Heart left ventricle (tissue), 16 donors: ENCODE results near the gene TXNRD2. TPM values are rescaled to one million over a fixed set of nuclear protein-coding genes. Genes with fewer than 3 reads are reported as not detected.
"Not testable (repeated sequence)": the region's sequence is repeated elsewhere in the genome, so short reads cannot be mapped to it uniquely, and the experiment has no call there.

Source experiments
- ATAC-seq, 4 donors: fragments of 200-7000 bp; cut with Tn5 transposase; one replicate each; pipeline ENCODE4 v1.9.1; 2020 to 2022; ENCODE audit warnings: moderate library complexity in 4 of 4, mild to moderate bottlenecking in 3 of 4, moderate number of reproducible peaks in 1 of 4
- DNase-seq, 5 donors: peaks; one replicate each; pipeline ENCODE4 v3.0.0-alpha.2; 2020
- H3K27ac ChIP-seq, 12 donors: fragments of 200-600 bp; sonication (generic) in 4 of 12; one replicate each; pipeline versions ENCODE4 v1.5.0 to v1.8.0; 2016 to 2022; ENCODE audit warnings: mild to moderate bottlenecking in 2 of 12
- H3K27me3 ChIP-seq, 9 donors: fragments of 200-600 bp; sonication (generic) in 2 of 9; one replicate each; pipeline versions ENCODE4 v1.5.1 to v1.8.0; 2016 to 2022; ENCODE audit warnings: mild to moderate bottlenecking in 3 of 9
- H3K36me3 ChIP-seq, 9 donors: fragments of 200-600 bp; sonication (generic) in 2 of 9; one replicate each; pipeline versions ENCODE4 v1.5.0 to v1.8.0; 2018 to 2022; ENCODE audit warnings: mild to moderate bottlenecking in 2 of 9
- H3K4me1 ChIP-seq, 12 donors: fragments of 200-600 bp; sonication (generic) in 4 of 12; one replicate each; pipeline versions ENCODE4 v1.5.0 to v1.8.0; 2016 to 2022; ENCODE audit warnings: mild to moderate bottlenecking in 3 of 12
- H3K4me3 ChIP-seq, 12 donors: fragments of 200-600 bp; sonication (generic) in 4 of 12; one replicate each; pipeline versions ENCODE4 v1.5.0 to v1.8.0; 2017 to 2022; ENCODE audit warnings: mild to moderate bottlenecking in 9 of 12, moderate library complexity in 4 of 12
- H3K9me3 ChIP-seq, 12 donors: fragments of 200-600 bp; sonication (generic) in 4 of 12; one replicate each; pipeline versions ENCODE4 v1.5.0 to v1.8.0; 2016 to 2022; ENCODE audit warnings: mild to moderate bottlenecking in 1 of 12
- POLR2A ChIP-seq, 2 donors: fragments of 450-650 bp; IDR thresholded peaks; one replicate each; pipeline ENCODE4 v1.6.1; 2017; ENCODE audit warnings: antibody characterized with exemption in 2 of 2, mild to moderate bottlenecking in 2 of 2, moderate library complexity in 2 of 2
- WGBS, 4 donors: extraction: QIAGEN DNeasy Blood & Tissue Kit in 2 of 4; methylation state at CpG; one replicate each; pipeline versions ENCODE4 v1.1.5 to v1.1.7; 2013 to 2018; 5-methylcytosine and 5-hydroxymethylcytosine counted together
- intact Hi-C, 10 donors: fragments of 100-400 bp; cut with DNase I; formaldehyde crosslinking; loops; one replicate each; pipeline versions ENCODE4 v1.11.1 to v1.14.2; 2022
- polyA plus RNA-seq, 2 donors: library from polyadenylated mRNA; stranded (reverse); fragments of 200-250 nt; gene quantifications; one replicate each; pipeline ENCODE4 v1.2.3, GENCODE V29; 2013
- total RNA-seq, 9 donors: library from RNA; depleted of rRNA in 2 of 9; stranded (reverse); fragments of >200 nt in 2 of 9; fragmentation: NEBNext Ultra II Directional in 3 of 9; extraction: Animal tissue kit (Norgen Biotek cat#: 25700) in 3 of 9; gene quantifications; one replicate each; pipeline versions ENCODE4 v1.1.0 to v1.2.4, GENCODE V29; 2016 to 2023
- TF ChIP-seq, protein P1 (sequence below), 12 donors: fragments of 200-600 bp; sonication (generic) in 4 of 12; IDR thresholded peaks; one replicate each; pipeline versions ENCODE4 v1.5.0 to v1.8.0; 2018 to 2022; ENCODE audit warnings: antibody characterized with exemption in 12 of 12, mild to moderate bottlenecking in 5 of 12
- donor health status: ischemic (EF 13 %, LVEDD 7.1; RV severe dilation, severe dysfunction).
- donor health status: healthy with polysubstance abuse.
- donor health status: DM: no; HTN: yes; CAD: no.
- donor health status: DM: no; HTN: no; CAD: no.
- donor health status: ischemic (EF 25% LVEDD 6.9; RV normal size, moderate dysfunction).
- donor health status: ischemic (EF 25% LVEDD 5.7; RV mildly dilated, moderate dysfunction).
- donor health status: healthy.
- donor health status: DM: yes; HTN: yes; CAD: no.
- donor health status: ischemic (EF 35%, LVEDD 5.7; RV mildly dilated, moderate dysfunction).
- donor health status: nonischemic (EF 11% LVEDD 7.7; RV severe dilation, severe dysfunction).
- donor health status: DM: yes; HTN: yes; CAD: no.
- donor health status: PGD.
- donor health status: ischemic (EF 29% LVEDD 5.4; RV normal size, mild dysfunction).
- donor health status: nonischemic (EF 23%, LVEDD 6.1; RV moderate dilation, normal function).

Gene TXNRD2
- total and polyA plus RNA-seq, 11 donors = 23.4 to 60.2 (median 33.5) TPM

DNA sequence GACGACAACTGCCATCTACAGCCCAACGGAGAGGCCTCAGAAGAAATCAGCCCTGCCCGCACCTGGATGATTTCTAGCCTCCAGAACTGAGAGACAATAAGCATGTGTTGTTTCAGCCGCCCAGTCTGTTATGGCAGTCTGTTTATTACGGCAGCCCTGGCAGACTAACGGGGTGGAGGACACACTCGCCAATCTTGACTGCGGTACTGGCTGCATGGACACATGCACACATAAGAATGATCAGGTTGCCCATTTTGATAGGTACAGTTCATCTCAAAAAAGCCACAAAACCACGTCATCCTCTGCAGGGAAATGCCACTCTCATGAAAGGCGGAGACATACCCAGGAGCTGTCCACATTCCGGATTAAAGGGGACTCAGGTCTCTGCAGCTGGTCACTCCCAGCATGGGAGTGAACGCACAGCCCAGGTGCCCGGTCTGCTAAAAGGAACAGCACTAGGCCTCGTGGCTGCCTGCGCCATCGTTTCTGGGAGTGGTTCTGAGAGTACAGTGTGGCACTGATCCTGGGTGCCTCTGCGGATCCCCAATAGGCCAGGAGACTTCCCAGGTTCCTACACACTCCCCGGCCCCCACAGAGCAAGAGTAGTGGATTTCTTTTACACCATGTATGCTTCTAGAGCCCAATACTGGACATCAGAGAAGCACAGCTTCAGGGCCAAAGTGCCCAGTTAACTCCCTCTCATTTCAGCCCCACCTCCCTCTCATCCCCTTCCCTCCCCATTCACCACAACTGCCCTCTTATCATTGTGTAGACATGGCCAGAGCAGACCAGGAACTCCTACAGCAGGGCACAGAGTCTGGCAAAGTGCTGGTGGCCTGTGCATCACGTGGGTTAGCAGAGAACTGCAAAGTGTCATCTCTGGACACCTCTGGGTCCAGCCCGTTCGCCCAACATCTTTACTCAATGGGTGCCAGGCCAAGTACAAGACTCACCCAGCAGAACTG, 11.8 kb downstream of the TXNRD2 start:
- WGBS, 4 donors = 86 to 93% (median 92%) methylated on average over 17 to 21 of the region's 21 CpGs
- H3K9me3 ChIP-seq = peaks cover 0 to 2% (median 0%) of the 10 kb centered on the region in 12 donors
- H3K27ac ChIP-seq = no peak overlapping the region
- intact Hi-C loops = no loop called here
- no peak overlapping the region for H3K4me3 ChIP-seq
- peak; percentile 2 to 50 (median 34) for ATAC-seq
- H3K27me3 ChIP-seq = no peaks in the 10 kb centered on the region
- peaks cover 0 to 25% (median 0%) of the 10 kb centered on the region in 12 donors for H3K4me1 ChIP-seq
- TF ChIP-seq POLR2A (IDR thresholded peaks at IDR 0.05) = no peak
- TF ChIP-seq, protein P1, sequence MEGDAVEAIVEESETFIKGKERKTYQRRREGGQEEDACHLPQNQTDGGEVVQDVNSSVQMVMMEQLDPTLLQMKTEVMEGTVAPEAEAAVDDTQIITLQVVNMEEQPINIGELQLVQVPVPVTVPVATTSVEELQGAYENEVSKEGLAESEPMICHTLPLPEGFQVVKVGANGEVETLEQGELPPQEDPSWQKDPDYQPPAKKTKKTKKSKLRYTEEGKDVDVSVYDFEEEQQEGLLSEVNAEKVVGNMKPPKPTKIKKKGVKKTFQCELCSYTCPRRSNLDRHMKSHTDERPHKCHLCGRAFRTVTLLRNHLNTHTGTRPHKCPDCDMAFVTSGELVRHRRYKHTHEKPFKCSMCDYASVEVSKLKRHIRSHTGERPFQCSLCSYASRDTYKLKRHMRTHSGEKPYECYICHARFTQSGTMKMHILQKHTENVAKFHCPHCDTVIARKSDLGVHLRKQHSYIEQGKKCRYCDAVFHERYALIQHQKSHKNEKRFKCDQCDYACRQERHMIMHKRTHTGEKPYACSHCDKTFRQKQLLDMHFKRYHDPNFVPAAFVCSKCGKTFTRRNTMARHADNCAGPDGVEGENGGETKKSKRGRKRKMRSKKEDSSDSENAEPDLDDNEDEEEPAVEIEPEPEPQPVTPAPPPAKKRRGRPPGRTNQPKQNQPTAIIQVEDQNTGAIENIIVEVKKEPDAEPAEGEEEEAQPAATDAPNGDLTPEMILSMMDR (IDR thresholded peaks at IDR 0.05) = no peak
- no peak for DNase-seq
- peaks cover 0 to 7% (median 0%) of the 10 kb centered on the region in 9 donors for H3K36me3 ChIP-seq

DNA sequence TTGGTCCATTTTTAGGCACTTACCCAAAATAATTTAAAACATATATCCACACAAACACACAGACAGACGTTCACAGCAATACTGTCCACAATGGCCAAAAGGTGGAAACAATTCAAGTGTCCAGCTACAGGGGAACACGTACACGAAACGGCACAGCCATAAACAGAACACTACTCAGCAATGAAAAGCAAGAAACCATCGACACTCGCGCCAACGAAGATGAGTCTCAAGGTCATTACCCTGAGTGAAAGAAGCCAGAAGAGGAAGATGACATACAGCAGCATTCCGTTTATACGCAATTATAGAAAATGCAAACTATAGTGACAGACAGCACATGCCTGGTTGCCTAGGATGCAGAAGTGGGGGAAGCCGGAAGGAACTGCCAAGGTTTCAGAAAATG, 13.4 kb downstream of the TXNRD2 start:
- H3K27me3 ChIP-seq = no peaks in the 10 kb centered on the region
- no peaks in the 10 kb centered on the region for H3K9me3 ChIP-seq
- peaks cover 0 to 7% (median 0%) of the 10 kb centered on the region in 9 donors for H3K36me3 ChIP-seq
- no peak overlapping the region for H3K4me3 ChIP-seq
- TF ChIP-seq POLR2A (IDR thresholded peaks at IDR 0.05) = no peak
- TF ChIP-seq, protein P1 (IDR thresholded peaks at IDR 0.05) = no peak
- 89 to 93% (median 91%) methylated on average over 11 of the region's 11 CpGs for WGBS, 4 donors
- H3K4me1 ChIP-seq = peaks cover 0 to 19% (median 0%) of the 10 kb centered on the region in 12 donors
- no peak for ATAC-seq
- no peak for DNase-seq
- H3K27ac ChIP-seq = no peak overlapping the region
- intact Hi-C loops = no loop called here

DNA sequence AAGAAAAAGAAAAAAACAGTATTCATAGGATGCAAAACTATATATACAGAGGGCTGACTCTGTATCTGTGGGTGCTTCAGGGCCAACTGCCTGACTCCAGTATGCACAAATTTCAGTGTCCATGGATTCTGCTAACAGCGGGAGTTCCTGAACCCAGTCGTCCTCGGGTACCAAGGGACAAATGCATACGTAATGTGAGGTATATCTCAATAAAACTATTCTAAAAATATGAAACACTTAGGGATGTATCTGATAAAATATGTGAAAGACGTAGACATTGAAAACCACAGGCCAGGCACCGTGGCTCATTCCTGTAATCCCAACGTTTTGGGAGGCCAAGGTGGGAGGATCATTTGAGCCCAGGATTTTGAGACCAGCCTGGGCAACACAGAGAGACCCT, 13.9 kb downstream of the TXNRD2 start:
- Histone ChIP-seq H3K9me3 (no peaks in the 10 kb centered on the region), H3K4me3 (no peak overlapping the region)

DNA sequence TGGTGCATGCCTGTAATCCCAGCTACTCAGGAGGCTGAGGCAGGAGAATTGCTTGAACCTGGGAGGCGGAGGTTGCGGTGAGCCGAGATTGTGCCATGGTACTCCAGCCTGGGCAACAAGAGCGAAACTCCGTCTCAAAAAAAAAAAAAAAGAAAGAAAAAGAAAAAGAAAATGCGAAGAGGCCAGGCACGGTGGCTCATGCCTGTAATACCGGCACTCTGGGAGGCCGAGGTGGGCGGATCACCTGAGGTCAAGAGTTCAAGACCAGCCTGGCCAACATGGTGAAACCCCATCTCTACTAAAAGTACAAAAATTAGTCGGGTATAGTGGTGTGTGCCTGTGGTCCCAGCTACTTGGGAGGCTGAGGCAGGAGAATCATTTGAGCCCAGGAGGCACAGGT, 15.6 kb downstream of the TXNRD2 start:
- ATAC-seq, H3K36me3 ChIP-seq, H3K9me3 ChIP-seq, H3K4me3 ChIP-seq, H3K4me1 ChIP-seq, H3K27ac ChIP-seq, intact Hi-C loops, H3K27me3 ChIP-seq, DNase-seq: not testable (repeated sequence)
- 87 to 96% (median 91%) methylated on average over 11 of the region's 11 CpGs for WGBS, 4 donors

More for the DNA sequence above, 13.9 kb downstream of the TXNRD2 start:
- Histone ChIP-seq H3K36me3 (peaks cover 0 to 7% (median 0%) of the 10 kb centered on the region in 9 donors), H3K4me1 (peaks cover 0 to 14% (median 0%) of the 10 kb centered on the region in 12 donors), H3K27ac (no peak overlapping the region), H3K27me3 (no peaks in the 10 kb centered on the region)
- ATAC-seq = no peak
- TF ChIP-seq, protein P1 (IDR thresholded peaks at IDR 0.05) = no peak
- TF ChIP-seq POLR2A (IDR thresholded peaks at IDR 0.05) = no peak
- WGBS, 4 donors = 87 to 90% (median 88%) methylated on average over 7 of the region's 7 CpGs
- no peak for DNase-seq
- intact Hi-C loops = no loop called here
